ENCODE data around the gene DIP2B.

DNA sequence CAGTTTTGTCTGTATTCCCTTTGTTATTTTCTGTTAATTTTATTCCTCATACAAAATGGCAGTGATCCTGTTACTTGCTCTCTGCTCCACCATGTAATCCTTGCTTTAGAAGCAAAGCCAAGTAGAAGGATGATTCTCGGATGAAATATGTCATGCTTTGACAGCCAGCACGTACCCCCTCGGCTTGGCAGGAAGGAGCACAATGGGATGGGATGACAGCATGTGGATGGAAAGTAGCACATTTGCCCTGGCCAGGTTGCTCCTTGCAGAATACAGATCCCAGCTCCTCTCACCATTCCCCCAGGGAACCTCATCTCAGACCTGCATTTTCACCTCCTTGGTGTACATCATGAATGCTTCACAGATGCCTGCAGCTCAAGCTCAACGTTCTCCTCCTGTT is 224.1 kb downstream of the DIP2B start:
- no peak for TF ChIP-seq CEBPB (IDR thresholded peaks at IDR 0.05; ENCODE audit: borderline replicate concordance, low read depth, low read length)
- TF ChIP-seq GTF2F1 (IDR thresholded peaks at IDR 0.05; ENCODE audit: low read length), result no peak
- TF ChIP-seq, protein P1, sequence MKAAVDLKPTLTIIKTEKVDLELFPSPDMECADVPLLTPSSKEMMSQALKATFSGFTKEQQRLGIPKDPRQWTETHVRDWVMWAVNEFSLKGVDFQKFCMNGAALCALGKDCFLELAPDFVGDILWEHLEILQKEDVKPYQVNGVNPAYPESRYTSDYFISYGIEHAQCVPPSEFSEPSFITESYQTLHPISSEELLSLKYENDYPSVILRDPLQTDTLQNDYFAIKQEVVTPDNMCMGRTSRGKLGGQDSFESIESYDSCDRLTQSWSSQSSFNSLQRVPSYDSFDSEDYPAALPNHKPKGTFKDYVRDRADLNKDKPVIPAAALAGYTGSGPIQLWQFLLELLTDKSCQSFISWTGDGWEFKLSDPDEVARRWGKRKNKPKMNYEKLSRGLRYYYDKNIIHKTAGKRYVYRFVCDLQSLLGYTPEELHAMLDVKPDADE (CRISPR knock-in tag; IDR thresholded peaks at IDR 0.05), result no peak
- no peak for TF ChIP-seq TAF1 (CRISPR knock-in tag; IDR thresholded peaks at IDR 0.05)
- TF ChIP-seq, protein P2, sequence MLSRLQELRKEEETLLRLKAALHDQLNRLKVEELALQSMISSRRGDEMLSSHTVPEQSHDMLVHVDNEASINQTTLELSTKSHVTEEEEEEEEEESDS (CRISPR knock-in tag; IDR thresholded peaks at IDR 0.05; ENCODE audit: borderline replicate concordance), result no peak
- TF ChIP-seq CTCF (CRISPR knock-in tag; IDR thresholded peaks at IDR 0.05), result no peak
- no peak for TF ChIP-seq GATAD2A (CRISPR knock-in tag; IDR thresholded peaks at IDR 0.05)
- no peak for TF ChIP-seq TRIM24 (CRISPR knock-in tag; IDR thresholded peaks at IDR 0.05)
- TF ChIP-seq, protein P3, sequence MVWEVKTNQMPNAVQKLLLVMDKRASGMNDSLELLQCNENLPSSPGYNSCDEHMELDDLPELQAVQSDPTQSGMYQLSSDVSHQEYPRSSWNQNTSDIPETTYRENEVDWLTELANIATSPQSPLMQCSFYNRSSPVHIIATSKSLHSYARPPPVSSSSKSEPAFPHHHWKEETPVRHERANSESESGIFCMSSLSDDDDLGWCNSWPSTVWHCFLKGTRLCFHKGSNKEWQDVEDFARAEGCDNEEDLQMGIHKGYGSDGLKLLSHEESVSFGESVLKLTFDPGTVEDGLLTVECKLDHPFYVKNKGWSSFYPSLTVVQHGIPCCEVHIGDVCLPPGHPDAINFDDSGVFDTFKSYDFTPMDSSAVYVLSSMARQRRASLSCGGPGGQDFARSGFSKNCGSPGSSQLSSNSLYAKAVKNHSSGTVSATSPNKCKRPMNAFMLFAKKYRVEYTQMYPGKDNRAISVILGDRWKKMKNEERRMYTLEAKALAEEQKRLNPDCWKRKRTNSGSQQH (CRISPR knock-in tag; IDR thresholded peaks at IDR 0.05; ENCODE audit: low read depth), result no peak
- TF ChIP-seq NONO (IDR thresholded peaks at IDR 0.05), result no peak
- TF ChIP-seq NONO (CRISPR knock-in tag; conservative IDR thresholded peaks at IDR 0.05), result no peak
